PFSK-1 (cell line): ENCODE measurements around the gene GON4L.

Source experiments
- FOXP2 ChIP-seq: optimal IDR thresholded peaks from 2 replicates; pipeline ENCODE3; 2011; ENCODE audit warnings: borderline replicate concordance, control low read depth, inconsistent platforms; ENCODE audit not compliant: insufficient read depth; ENCODE audit errors: extremely low read length, extremely low read depth
- POLR2AphosphoS5 ChIP-seq: IDR thresholded peaks from 2 replicates; pipeline ENCODE4 v1.6.1; 2012; ENCODE audit warnings: low read depth, mild to moderate bottlenecking, control low read depth, low read length, moderate library complexity
- SIN3A ChIP-seq: IDR thresholded peaks from 2 replicates; pipeline ENCODE4 v1.6.1; 2012; ENCODE audit warnings: mild to moderate bottlenecking, low read length, moderate library complexity, borderline replicate concordance; ENCODE audit not compliant: insufficient read depth
- TAF1 ChIP-seq: IDR thresholded peaks from 2 replicates; pipeline ENCODE4 v1.6.1; 2012; ENCODE audit warnings: low read length, control low read depth, borderline replicate concordance; ENCODE audit not compliant: insufficient read depth
- TF ChIP-seq, protein P1 (sequence below), 2 experiments: IDR thresholded peaks; 2 replicates each; pipeline versions ENCODE4 v1.6.1 to v1.8.0; 2011 to 2012; ENCODE audit warnings: low read depth in 2 of 2, low read length in 2 of 2, control low read depth in 1 of 2, inconsistent platforms in 1 of 2, mild to moderate bottlenecking in 1 of 2, moderate library complexity in 1 of 2; ENCODE audit not compliant: insufficient read depth in 1 of 2

The GON4L gene

DNA sequence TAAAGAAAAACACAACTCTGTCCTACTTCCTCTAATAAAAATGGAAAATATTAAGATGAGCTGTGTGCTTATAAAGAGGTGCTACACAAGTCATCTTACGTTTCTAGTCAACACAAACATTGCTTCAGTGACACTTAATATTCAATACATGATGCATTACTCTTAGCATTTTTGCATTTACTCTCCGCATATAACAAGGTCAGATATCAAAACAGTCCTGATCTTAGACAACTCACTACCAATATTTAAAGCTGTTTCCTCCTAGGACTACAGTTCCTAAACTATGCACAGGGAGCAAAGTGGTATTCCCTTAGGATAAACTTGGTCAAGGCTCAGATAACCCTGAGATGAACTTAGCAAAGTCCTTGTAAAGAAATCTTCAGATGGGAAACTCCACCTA is 41.9 kb upstream of the GON4L start:
- TF ChIP-seq SIN3A (no peak), TAF1 (no peak), POLR2AphosphoS5 (no peak), FOXP2 (no peak)
- TF ChIP-seq, protein P1, sequence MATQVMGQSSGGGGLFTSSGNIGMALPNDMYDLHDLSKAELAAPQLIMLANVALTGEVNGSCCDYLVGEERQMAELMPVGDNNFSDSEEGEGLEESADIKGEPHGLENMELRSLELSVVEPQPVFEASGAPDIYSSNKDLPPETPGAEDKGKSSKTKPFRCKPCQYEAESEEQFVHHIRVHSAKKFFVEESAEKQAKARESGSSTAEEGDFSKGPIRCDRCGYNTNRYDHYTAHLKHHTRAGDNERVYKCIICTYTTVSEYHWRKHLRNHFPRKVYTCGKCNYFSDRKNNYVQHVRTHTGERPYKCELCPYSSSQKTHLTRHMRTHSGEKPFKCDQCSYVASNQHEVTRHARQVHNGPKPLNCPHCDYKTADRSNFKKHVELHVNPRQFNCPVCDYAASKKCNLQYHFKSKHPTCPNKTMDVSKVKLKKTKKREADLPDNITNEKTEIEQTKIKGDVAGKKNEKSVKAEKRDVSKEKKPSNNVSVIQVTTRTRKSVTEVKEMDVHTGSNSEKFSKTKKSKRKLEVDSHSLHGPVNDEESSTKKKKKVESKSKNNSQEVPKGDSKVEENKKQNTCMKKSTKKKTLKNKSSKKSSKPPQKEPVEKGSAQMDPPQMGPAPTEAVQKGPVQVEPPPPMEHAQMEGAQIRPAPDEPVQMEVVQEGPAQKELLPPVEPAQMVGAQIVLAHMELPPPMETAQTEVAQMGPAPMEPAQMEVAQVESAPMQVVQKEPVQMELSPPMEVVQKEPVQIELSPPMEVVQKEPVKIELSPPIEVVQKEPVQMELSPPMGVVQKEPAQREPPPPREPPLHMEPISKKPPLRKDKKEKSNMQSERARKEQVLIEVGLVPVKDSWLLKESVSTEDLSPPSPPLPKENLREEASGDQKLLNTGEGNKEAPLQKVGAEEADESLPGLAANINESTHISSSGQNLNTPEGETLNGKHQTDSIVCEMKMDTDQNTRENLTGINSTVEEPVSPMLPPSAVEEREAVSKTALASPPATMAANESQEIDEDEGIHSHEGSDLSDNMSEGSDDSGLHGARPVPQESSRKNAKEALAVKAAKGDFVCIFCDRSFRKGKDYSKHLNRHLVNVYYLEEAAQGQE (IDR thresholded peaks at IDR 0.05; ENCODE audit: insufficient read depth in 1 of 2, low read depth in 2 of 2, low read length in 2 of 2) = no peak

DNA sequence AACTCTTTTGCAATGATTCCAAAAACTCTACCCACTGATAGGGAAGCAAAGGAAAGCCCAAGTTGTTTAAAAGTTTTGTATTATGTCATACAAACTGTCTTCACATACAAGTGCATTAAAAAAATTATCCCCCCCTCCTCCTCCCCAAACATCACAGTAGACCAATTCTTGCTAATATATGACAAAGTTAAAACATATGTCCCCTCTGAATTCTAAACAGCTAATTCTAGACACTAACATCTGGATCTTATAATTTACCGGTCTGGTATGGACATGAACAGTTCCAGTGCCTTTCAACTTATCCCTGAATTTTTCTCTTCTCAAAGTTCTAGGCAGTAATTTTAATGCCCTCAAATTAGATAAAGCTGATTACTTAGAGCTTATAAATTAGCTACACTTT is 40.7 kb upstream of the GON4L start:
- TF ChIP-seq, protein P1 (IDR thresholded peaks at IDR 0.05; ENCODE audit: insufficient read depth in 1 of 2, low read depth in 2 of 2, low read length in 2 of 2) = no peak
- TF ChIP-seq SIN3A (no peak), POLR2AphosphoS5 (no peak), FOXP2 (no peak), TAF1 (no peak)

DNA sequence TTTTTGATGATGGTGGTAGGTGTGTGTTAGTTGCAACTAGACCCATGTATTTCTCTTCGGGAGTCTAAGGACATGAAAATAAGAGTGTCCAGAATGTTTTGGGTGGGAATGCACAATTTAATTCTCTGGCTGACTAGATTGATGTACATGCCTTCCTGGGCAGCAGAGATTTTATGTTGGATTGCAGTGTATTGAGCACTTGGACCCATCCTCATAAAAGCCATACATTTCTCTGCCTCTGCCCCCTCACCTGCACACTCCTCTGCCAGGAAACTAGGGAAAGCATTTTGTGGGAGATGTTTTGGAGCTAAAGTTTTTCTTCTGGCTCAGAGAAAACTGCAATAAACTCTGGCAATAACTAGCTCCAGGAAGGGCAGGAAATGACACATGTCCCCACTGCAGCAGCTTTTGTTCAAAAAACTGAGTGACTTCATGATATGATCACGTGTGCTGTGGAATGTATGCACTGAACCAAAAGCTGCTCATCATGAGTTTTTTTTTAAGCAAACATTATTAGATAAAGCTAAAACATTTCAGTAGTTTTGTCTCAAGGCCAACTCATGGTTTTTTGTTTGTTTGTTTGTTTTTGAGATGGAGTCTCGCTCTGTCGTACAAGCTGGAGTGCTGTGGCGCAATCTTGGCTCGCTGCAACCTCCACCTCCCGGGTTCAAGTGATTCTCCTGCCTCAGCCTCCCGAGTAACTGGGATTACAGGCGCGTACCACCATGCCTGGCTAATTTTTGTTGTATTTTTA is 36.6 kb upstream of the GON4L start:
- no peak for TF ChIP-seq POLR2AphosphoS5

GRCh38 chr1:155892796-155893195 is 35.8 kb upstream of the GON4L start:
- TF ChIP-seq FOXP2 (no peak), POLR2AphosphoS5 (no peak), TAF1 (no peak), SIN3A (no peak)
- TF ChIP-seq, protein P1 (IDR thresholded peaks at IDR 0.05; ENCODE audit: insufficient read depth in 1 of 2, low read depth in 2 of 2, low read length in 2 of 2) = no peak

DNA sequence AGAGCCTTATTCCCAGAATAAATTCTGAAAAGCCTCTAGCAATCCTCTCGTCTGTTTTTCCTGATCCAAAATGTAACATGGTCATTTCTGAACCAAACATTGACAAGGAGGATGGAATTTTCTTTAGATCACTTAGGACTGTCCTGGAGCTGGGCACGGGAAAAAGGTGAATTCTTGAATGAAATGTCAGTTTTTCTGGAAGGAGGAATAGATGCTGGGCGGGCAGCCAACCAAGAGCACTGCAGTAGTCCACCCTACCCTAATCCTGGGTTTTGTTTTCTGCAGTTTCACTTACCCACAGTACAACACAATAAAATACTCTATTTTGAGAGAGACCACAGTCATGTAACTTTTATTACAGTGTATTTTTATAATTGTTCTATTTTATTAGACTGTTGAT is 33.2 kb upstream of the GON4L start:
- TF ChIP-seq TAF1 (no peak), POLR2AphosphoS5 (no peak), SIN3A (no peak), FOXP2 (no peak)
- TF ChIP-seq, protein P1 (IDR thresholded peaks at IDR 0.05; ENCODE audit: insufficient read depth in 1 of 2, low read depth in 2 of 2, low read length in 2 of 2) = no peak
